Hematopoietic multipotent progenitor cell treated with erythropoietin and hydrocortisone succinate and interleukin-3 and kit ligand, for 8 days (in vitro differentiated cells): ENCODE data around the gene TLX1.

Experiments
- DNase-seq: peaks from one replicate; pipeline ENCODE4 v3.0.0-alpha.2; 2015

The TLX1 gene

DNA sequence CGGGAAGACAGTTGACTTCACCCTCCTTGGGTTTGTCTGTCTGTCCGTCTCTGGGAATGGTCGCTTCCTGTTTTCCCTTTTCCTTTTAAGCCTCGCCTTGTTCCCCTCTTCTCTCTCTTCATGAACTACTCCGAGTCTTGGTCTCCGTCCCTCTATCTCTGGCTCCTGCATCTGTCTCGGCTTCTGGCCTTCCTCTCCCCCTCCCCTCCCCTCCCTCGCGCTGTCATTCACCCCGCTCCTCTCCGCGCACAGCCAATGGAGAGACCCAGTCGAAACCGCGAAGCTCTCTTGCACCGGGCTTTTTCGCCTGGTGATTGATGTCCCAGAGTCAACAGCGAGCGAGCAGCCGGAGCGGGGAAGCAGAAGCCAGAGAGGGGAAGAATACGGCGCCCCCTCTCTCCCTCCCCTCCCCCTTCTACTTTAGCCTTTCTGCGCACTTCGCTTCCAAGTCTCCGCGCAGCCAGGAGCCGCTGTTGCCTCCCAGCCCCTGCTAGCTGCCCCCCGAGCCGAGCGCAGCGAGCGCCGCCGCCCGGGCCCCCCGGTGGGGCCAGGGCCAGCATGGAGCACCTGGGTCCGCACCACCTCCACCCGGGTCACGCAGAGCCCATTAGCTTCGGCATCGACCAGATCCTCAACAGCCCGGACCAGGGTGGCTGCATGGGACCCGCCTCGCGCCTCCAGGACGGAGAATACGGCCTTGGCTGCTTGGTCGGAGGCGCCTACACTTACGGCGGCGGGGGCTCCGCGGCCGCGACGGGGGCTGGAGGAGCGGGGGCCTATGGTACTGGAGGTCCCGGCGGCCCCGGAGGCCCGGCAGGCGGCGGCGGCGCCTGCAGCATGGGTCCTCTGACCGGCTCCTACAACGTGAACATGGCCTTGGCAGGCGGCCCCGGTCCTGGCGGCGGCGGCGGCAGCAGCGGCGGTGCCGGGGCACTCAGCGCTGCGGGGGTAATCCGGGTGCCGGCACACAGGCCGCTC, at the start of gene TLX1:
TSS of gene TLX1 (plus strand) at position 317 of the 978 bp plus-strand sequence. CDS start at position 559, 242 bp downstream.
- no peak for DNase-seq

DNA sequence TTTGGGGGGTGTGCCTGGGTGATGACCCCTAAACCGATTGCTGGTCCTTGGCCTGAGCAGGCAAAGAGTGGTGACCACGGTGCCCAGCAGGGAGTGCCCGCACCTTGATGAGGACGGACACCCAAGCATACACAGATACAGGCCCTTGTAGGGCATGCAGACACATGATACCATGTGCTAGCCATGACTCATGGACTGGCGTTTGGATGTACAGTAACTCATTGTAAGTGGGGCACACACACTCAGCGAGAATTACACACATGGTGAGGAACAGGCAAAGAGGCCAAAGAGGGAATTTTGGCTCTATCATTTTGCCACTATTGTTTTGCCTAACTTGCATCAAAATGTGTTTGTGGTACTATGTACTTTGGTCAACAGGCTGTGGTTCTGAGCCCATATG, 45.3 kb upstream of the TLX1 start:
- no peak for DNase-seq

DNA sequence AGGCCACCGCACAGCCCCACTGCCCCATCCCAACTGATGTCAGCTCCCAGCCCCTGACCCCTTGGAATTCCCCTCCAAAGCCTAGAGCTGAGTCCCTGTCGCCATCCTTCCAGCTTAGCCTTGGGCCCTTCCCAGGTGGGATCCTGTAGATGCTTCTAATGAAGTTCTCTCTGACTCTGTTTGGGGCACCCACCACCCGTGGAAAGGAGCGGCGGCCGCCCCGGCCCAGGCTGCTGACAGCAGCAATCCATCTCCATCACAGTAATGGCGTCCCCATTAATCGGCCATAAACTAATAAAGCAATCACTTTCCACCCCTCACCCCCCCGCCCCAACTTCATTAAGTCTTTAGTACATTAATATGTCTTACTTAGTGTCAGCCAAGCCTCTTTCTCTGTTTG, 43.7 kb upstream of the TLX1 start:
- DNase-seq, result no peak

DNA sequence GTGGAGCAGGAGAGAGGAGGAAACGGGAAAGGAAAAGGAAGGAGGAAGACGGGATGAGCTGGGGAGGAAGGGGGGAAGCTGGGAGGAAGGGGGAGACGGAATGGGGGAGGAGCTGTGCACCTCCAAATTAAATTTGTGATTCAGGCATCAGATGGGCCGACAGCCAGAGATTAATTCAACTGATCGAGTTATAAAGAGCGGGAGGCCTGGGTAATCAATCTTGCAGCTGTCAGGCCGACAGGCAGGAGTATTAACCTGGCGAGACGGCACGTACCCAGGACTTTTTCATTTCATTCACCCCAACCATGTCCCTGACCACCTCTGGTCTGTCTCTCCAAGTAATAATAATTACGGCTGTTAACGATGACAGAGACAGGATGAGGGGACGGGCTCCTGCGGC, 43.1 kb upstream of the TLX1 start:
- no peak for DNase-seq

DNA sequence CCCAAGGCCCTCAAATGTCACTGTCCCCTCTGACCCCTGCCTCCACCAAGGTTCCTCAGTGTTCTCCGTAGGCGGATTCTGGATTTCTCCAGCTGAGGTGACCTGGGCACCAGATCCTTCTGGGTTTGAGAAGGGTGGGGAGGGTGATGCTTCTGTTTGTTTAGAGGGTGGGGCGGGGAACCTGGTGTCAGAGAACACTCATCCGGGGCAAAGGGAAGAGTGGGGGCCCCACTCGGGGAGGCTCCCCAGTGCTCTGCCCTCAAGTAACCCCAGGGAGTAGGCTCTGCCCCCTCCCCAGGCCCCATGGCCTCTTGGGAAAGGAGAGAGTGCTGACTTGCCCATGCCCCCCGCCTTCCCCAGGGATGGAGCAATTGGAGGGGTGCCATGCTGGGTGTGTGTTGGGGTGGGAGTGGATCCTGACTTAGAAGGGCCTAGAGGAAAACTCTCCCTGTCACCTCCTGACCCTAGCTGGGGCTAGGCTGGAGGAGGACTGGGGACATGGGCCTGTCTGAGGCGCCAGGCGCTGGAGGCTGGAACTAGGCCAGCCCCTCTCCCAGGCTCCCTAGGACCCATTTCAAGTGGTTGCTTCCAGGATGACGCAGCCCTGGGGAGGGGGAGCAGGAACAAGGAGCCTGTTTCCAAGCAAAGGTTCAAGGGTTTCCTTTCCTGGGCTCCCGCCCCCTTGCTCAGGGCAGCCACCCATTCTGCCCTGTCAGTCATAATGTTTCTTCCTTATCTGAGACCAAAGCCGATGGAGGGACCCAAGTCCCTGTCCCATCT, 41.4 kb upstream of the TLX1 start:
- DNase-seq, result no peak

DNA sequence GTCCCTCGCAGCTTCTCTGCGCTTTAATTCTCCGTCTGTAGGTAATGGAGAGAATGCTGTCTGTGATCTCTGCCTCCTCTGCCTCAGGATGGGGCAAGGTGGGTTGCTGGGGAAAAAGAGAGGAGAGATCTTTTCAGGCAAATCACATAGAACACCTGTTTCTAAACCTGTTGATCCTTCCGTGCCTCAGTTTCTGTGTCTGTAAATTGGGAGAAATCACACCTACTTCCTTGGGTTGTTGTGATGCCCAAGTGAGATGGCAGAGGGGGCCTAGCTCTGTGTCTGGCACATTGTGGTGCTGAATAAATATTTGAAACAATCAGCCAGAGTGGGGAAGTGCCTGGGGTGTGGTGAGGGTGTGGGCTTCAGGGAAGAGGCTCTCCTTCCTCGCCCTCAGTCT, 40.5 kb upstream of the TLX1 start:
- DNase-seq, result no peak

DNA sequence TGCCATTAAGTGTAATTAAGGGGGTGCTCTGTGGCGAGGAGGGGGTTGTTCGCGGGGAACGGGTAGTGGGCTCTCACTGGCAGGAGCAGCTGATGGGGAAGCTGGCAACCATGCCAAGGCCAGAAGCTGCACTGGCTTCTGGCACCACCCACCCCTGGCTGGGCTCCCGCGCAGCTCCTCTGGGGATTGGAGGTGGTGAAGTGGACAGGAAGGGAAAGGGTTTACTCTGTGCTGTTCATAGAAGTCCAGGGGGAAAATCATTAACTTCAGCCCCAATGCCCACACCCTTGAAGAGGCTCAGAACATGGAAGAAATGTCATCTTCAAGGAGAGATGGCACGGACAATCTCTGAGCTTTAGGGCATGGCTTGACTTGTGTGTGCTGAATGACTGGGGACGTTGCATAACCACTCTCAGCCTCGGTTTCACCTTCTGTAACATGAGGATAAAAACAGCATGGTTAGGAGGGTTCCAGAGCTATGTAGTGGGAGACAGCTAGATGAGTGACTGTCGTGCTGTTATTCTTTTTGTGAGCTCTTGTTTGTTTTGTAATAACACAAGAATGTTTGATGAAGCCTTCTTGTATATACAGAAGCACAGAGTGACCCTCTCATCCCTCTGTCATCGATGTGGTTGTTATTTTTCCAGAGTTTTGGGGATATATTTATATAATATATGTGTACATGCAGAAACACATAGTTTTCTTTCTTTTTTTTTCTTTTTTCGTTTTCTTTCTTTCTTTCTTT, 39.4 kb upstream of the TLX1 start:
- no peak for DNase-seq

DNA sequence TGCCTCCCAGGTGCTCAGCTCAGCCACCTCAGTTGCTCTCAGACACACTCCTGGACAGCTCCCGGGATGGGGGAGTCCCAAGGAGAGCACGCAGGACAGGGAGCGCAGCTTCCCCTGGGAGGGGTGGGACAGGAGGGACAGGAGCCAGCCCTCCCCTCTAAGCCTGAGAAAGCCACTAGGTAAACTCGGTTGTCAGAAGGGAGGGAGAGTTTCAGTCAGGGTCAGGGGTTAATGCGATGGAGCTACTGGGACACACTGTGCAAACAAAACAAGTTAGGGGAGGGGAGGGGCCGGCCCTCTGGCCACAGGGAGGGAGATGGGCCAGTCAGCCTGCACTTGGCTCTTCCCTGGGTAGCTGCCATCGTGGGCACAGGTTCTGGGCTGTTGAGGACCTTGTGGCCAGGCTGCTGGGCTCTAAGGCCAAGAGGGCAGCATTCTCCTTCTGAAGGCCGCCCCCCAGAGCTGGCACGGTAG, 38.2 kb upstream of the TLX1 start:
- DNase-seq, result no peak

DNA sequence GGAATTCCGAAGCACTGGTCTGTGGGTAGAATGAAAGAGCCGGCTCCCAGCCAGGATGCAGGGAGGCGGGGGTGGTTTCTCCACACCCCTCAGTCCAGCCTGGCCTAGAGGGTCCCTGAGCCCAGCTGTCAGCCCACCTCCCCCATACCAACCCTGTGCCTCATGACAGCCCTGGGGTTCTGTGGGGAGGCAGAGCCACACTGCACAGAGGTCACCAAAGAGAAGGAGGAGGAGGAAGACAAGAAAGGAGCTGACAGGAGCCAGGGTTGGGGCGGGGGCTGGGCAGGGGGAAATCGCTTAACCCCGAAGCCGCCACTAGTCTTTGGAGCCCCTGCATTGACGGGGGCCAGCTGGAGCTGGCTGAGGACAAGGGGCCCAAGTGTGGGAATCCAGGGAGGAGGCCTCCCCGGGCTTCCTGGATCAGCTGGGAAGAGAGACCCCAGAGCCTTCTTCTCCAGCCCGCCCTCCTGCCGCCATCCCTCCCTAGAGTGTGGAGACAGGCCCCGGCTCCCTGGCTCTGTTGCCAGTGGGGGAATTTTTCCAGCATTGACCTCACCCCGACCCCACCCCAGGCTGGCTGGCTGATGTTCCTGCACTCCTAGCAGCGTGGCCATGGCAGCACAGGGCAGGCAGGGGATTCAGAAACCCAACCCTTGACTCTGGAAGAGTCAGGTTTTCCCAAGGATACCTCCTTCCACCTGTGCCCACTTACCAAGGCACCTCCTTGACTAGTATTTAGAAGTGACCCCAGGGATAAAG, 36.8 kb upstream of the TLX1 start:
- DNase-seq, result no peak

DNA sequence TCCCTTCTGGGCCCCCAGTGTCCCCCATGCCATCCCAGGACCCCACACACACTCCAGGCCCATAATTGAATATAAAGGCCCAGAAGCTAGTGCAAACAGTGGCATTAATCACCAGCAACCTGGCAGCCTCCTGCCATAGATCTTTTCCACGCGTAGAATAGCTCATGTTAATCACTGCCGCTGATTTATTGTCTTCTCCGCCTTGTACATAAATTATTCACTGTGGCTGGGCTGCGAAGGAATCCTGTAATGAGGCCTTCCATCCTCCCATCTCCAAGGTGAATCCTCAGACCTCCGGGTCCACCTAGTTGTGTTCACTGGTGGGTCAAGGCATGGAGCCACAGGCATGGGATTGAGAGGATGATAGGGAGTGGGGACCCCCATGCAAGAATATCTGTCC, 36.1 kb upstream of the TLX1 start:
- no peak for DNase-seq

DNA sequence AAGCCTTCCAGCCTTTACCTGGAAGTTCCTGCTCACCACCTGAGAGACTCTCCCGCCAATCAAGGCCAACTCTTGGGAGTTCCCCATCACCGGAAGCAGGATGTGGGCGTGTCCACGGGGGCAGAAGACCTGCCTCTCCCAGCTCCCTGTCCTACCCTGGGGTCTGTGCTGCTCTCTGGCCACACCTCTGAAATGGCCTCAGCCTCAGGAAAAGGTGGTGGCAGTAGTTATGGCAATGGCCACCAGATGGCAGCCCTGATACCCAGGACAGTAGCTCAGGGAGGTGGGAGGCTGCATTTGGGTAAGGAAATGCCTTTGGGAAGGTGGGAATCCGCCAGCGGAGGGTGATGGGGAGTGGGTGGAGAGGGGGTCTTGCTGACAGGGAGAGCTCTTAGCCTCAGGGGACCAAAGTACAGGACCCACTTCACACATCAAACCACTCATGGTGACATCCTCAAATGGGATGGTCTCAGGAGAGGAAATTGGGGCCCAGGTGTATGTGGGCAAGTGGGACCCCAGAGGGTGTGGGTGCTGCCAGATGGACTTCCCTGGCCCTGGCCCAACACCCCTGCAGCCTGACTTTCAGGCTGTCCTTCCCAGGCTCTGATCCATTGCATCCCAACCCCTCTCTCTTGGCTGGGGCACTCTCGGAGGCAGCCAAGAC, 35.4 kb upstream of the TLX1 start:
- DNase-seq, result peak; percentile 69

DNA sequence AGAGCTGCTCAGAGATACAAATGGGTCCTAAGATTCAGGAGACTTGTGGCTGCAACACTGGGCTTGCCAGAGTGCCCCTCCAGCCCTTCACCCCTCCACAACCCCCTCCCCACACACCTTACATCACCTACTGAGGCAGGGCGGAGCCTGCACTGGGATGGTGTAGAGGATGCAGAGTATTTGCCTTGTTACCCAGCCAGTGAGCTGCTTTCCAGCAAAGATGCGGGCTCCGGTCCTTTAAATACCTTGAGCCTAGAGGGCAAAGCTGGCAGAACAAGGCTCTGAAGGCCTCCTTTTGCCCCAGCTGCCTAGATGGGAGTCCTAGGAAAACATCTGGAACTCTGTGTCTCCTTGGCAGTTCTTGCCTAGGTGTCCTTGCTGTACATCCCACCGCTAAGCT, 34.7 kb upstream of the TLX1 start:
- no peak for DNase-seq

DNA sequence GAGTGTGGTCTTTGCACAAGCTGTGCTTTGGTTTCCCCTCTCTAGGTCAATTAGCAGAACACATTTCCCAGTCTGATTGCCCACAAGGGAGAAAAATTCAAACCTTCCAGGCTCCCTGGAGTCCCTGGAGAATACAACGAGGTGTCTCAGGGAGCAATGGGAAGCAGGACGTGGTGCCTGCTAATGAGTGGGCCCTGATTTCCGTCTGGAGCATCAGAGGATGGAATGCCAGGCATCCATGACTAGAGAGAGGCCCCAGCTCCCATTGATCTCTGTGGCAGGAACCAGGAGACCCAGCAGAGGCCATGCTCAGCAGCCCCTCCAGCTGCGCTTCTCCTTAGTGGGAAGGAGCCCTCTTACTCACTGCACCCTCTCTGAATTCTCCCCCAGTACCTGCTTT, 33.2 kb upstream of the TLX1 start:
- no peak for DNase-seq

DNA sequence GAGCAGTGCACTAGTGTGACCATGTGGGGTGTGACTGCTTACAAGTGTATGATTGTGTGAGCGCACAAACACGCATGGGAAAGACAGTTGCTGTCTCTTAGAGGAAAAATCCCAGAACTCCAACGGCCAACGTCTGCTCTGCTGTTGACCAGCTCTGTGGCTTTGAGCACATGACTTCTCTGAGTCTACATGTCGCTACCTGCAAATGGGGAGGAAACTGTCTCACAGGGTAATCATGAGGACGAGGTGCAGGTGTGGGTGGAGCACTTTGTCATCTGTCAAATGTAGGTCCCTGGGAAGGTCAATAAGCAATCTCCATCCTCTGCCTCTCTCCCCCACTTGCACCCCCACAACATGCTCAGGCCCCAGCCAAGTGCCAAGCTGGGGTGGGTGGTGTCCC, 31.2 kb upstream of the TLX1 start:
- DNase-seq, result no peak

DNA sequence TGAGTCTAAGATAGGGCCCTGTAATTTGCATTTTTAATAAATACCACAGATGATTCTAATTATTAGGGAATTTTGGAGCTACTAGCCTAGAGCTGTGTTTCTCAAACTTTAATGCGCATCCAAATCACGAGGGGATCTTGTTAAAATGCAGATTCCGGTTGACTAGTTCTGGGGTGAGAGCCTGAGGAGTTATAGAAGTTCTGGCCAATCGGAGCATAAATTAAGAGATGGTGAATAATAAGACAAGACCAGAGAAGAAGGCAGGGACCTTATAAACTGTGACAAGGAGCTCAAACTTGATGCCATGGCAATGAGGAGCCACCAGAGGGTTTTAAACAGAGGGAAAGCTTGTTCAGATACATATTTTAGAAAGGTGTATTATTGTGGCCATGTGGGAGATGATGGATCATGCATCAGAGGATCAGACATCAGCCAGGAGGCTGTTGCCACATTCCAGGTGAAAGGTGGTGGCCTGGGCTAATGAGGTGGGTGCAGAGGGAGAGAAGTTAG, 29.7 kb upstream of the TLX1 start:
- DNase-seq, result no peak

DNA sequence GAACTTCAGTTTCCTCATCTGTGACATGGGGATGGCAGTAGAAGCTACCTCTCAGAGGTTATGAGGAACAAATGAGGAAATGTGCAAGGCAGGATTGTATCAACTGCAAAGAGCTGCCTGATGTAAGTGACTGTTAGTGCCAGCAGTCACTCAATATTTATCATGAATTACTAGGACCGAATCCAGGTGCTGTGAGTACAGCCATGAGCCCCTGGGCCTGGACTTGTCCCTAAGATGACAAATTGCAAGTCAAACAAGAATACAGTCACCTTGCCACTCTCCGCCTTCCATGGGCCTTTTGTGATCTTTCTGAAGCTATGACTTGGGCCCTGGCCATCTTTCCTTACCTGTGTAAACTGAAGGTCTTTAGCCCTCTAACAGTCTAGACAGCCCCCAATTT, 27.7 kb upstream of the TLX1 start:
- no peak for DNase-seq

DNA sequence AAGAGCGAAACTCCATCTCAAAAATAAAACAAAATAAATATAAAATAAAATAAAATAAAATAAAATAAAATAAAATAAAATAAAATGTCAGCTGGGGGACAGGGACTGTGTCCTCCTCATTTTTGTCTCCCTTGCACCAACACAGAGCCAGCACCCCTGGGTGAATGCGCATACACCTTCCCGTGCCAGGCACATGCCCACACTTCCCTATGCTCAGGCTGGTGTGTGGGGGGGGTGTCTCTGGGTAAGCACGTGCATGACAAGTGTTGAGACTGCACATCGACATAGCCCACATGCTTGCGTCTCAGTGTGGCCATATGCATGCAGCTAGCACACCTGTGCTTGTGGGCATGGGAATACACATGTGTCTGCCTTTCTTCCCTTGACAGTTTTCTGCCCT, 24.7 kb upstream of the TLX1 start:
- DNase-seq, result no peak

DNA sequence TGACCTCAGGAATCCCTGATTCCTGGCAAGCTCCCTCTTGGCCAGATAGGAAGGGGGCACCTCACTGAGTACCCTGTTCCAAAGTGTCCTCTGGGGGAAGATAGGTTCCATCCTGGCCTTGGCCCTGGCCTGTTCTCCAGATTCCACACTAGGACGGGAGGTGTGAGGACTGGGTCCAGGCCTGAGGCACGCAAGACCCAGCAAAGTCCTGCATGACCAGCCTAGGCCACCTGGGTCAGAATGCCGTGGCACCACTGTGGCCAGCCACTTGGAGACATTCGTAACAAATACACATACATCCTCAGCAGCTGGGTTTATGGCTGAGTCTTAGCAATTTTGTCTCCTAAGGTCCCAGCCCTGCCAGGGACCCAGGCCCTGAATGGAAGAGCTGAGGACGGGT, 23.3 kb upstream of the TLX1 start:
- DNase-seq, result no peak

DNA sequence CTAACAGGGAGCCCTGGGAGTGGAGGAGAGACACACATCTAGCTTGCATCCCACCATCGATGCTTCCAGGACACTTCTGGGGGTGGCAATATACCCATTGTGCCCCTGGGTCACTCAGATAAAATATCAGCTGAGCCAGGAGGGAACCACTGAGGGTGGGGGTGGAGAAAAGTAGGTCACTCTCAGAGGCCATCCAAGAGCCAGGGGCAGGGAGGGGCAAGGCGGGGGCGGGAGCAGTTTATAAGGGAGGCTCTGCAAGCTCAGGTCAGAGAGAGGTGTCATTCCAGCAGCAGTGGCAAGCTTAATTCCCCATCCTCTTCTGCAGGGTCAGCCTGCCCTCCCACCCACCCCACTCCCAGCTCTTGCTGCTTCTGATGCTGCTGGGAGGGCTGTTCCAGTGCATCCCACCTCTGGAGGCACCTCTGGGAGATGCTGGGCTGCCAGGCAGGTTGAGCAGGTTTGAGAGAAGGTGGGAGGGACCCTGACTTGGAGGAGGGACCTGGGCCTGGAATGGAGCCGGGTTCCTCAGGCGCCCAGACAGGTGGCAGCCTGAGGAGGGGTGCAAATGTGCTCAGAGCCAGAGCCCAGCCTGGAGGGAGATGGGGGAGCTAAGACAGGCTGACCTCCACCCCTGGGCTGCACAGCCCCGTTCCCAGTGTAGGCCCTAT, 20.1 kb upstream of the TLX1 start:
- DNase-seq, result no peak

DNA sequence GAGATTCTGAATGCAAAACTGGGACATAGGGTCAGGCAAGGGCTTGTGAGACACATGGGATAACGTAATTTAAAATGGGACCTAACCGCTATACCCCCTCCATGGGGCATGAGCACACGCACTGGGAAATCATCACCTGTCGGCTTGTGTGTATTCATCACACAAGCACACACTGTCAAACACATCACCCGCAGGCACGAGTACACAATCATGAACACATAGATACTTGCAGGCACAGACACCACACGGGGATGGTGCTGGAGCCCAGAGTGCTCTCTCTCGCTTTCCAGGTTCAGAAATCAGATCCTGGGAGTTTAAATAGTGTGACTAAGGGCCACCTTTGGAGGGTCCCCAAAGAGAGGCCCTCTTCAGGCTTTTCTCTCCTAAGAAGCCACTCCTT, 19.6 kb upstream of the TLX1 start:
- no peak for DNase-seq
